GM12878 (cell line): Measurements from ENCODE around the gene DNTTIP2. TPM values are rescaled to one million over a fixed set of nuclear protein-coding genes. Genes with fewer than 3 reads are reported as not detected.

Experiments
- ATAC-seq: fragments of 200-7000 bp; cut with Tn5 transposase; 3 replicates; pipeline ENCODE4 v1.9.1; 2020; ENCODE audit warnings: mild to moderate bottlenecking, moderate library complexity
- BruUV-seq: library from RNA; stranded (reverse); fragments of 400-500 nt; replicated peaks from 2 replicates; lab custom pipeline; 2021; lab: Mats Ljungman, UMichigan
- CTCF ChIA-PET: fragments of 300-600 bp; sonication (Branson Sonifier 250); formaldehyde crosslinking; extraction: SDS; loops from one replicate; lab custom pipeline; 2021; ENCODE audit warnings: inconsistent platforms; lab: Yijun Ruan, JAX
- POLR2A ChIA-PET: fragments of 350-600 bp; formaldehyde crosslinking; extraction: SDS; loops from one replicate; lab custom pipeline; 2021; ENCODE audit warnings: inconsistent platforms; lab: Charles Lee
- RAD21 ChIA-PET: fragments of 300-600 bp; sonication (Branson Sonifier 250); formaldehyde crosslinking; loops from one replicate; lab custom pipeline; 2023; ENCODE audit warnings: antibody characterized with exemption; ENCODE audit not compliant: unreplicated experiment; lab: Charles Lee
- SMC1A ChIA-PET: fragments of 300-600 bp; sonication (Branson Sonifier 250); formaldehyde crosslinking; loops from one replicate; lab custom pipeline; 2023; ENCODE audit not compliant: unreplicated experiment, uncharacterized antibody; lab: Charles Lee
- DNase-seq: peaks from one replicate; pipeline ENCODE4 v3.0.0-alpha.2; 2011; ENCODE audit warnings: low read depth, low spot score
- FAIRE-seq: peaks from 3 replicates; lab custom pipeline; 2011; peaks lifted over from hg19 to GRCh38; lab: Jason Lieb, UNC
- H2AFZ ChIP-seq: 2 replicates; pipeline ENCODE4 v1.6.0; 2011; ENCODE audit warnings: low read depth, low read length, control low read depth; ENCODE audit not compliant: control insufficient read depth
- H3K27ac ChIP-seq: 2 replicates; pipeline ENCODE4 v1.5.1; 2011; ENCODE audit warnings: control low read depth; ENCODE audit not compliant: control insufficient read depth, insufficient read depth
- H3K27me3 ChIP-seq, 2 experiments: replicated peaks in 1 of 2; 2 replicates each; pipeline versions ENCODE4 v1.6.0 to v1.6.1; 2011; ENCODE audit warnings: low read length in 1 of 2; ENCODE audit not compliant: control insufficient read depth in 2 of 2, insufficient read depth in 2 of 2
- H3K36me3 ChIP-seq, 2 experiments: 2 replicates each; pipeline ENCODE4 v1.5.1; 2011; ENCODE audit warnings: low read length in 1 of 2; ENCODE audit not compliant: control insufficient read depth in 2 of 2, insufficient read depth in 2 of 2
- H3K4me1 ChIP-seq: 2 replicates; pipeline ENCODE4 v1.6.1; 2011; ENCODE audit warnings: mild to moderate bottlenecking, low read length, moderate library complexity, mixed read lengths; ENCODE audit not compliant: control insufficient read depth, insufficient read depth
- H3K4me2 ChIP-seq: 2 replicates; pipeline ENCODE4 v1.6.0; 2011; ENCODE audit warnings: control low read depth; ENCODE audit not compliant: control insufficient read depth, insufficient read depth
- H3K4me3 ChIP-seq: fragments of 200-600 bp; sonication (generic); 2 replicates; pipeline ENCODE4 v1.5.1; 2016
- H3K79me2 ChIP-seq: 2 replicates; pipeline ENCODE4 v1.6.0; 2011; ENCODE audit warnings: low read length; ENCODE audit not compliant: control insufficient read depth, insufficient read depth
- H3K9ac ChIP-seq: 2 replicates; pipeline ENCODE4 v1.8.0; 2011; ENCODE audit warnings: low read length, control low read depth, mixed read lengths; ENCODE audit not compliant: control insufficient read depth, insufficient read depth
- H3K9me3 ChIP-seq: replicated peaks from 3 replicates; pipeline ENCODE4 v1.5.1; 2011; ENCODE audit warnings: mild to moderate bottlenecking, low read length; ENCODE audit not compliant: control insufficient read depth, insufficient read depth
- H4K20me1 ChIP-seq: 2 replicates; pipeline ENCODE4 v1.6.0; 2011; ENCODE audit not compliant: control insufficient read depth, insufficient read depth
- IKZF2 ChIP-seq, 2 experiments: fragments of 450-650 bp; IDR thresholded peaks; 2 replicates each; pipeline ENCODE4 v1.6.1; 2017; ENCODE audit warnings: mild to moderate bottlenecking in 2 of 2, moderate library complexity in 2 of 2
- LARP7 ChIP-seq: fragments of 450-650 bp; IDR thresholded peaks from 2 replicates; pipeline ENCODE4 v1.6.1; 2017; ENCODE audit warnings: mild to moderate bottlenecking
- NFYA ChIP-seq: IDR thresholded peaks from 2 replicates; pipeline ENCODE4 v1.6.1; 2011; ENCODE audit warnings: low read depth, mild to moderate bottlenecking, low read length, improper control_type of control experiment, borderline replicate concordance
- POLR2AphosphoS5 ChIP-seq: IDR thresholded peaks from 2 replicates; pipeline ENCODE4 v1.6.1; 2011; ENCODE audit warnings: mild to moderate bottlenecking, low read length, inconsistent platforms
- RAD21 ChIP-seq: IDR thresholded peaks from 2 replicates; pipeline ENCODE4 v1.6.1; 2011; ENCODE audit warnings: mild to moderate bottlenecking, low read depth, low read length, moderate library complexity; ENCODE audit not compliant: insufficient read depth
- STAT3 ChIP-seq: IDR thresholded peaks from 2 replicates; pipeline ENCODE4 v1.6.1; 2011; ENCODE audit warnings: low read depth, low read length, improper control_type of control experiment
- WGBS: methylation state at CpG from one replicate; pipeline ENCODE4 v1.1.6; 2016; ENCODE audit warnings: low lambda C conversion rate; ENCODE audit not compliant: insufficient replicate concordance, insufficient coverage; ENCODE audit errors: missing lambda C conversion rate; 5-methylcytosine and 5-hydroxymethylcytosine counted together
- in situ Hi-C: fragments of 300-500 bp; cut with MboI; formaldehyde crosslinking; loops from 9 replicates; pipeline ENCODE4 v1.14.3; 2018; ENCODE audit warnings: mixed read lengths
- intact Hi-C: fragments of 100-400 bp; cut with micrococcal nuclease; formaldehyde crosslinking; loops from one replicate; pipeline ENCODE4 v1.14.2; 2022; ENCODE audit not compliant: unreplicated experiment
- polyA plus RNA-seq, 11 experiments: library from polyadenylated mRNA; depleted of rRNA in 4 of 11; unstranded in 6 of 11; stranded (reverse) in 5 of 11; fragments of >200 nt; fragmentation: Nextera tagmentation in 4 of 11; fragmentation: Illumina TruSeq in 1 of 11; extraction: Ambion mirVana in 4 of 11; extraction: Trizol in 1 of 11; gene quantifications; 1 replicate in 1 of 11; 2 replicates in 10 of 11; pipeline versions ENCODE4 v1.2.1 to v1.2.3, GENCODE V29; 2011 to 2016; ENCODE audit warnings: inconsistent platforms in 2 of 11, missing spikeins in 2 of 11, low read depth in 1 of 11
- total RNA-seq, 4 experiments: library from RNA; depleted of rRNA in 3 of 4; stranded (reverse); fragments of >200 nt in 3 of 4; fragmentation: Illumina TruSeq in 1 of 4; extraction: Trizol in 1 of 4; gene quantifications; 2 replicates each; pipeline versions ENCODE4 v1.2.1 to v1.2.3, GENCODE V29; 2013 to 2021
- TF ChIP-seq, protein P1 (sequence below), 3 experiments: IDR thresholded peaks in 2 of 3; conservative IDR thresholded peaks in 1 of 3; 2 replicates each; pipeline ENCODE4 v1.5.1; 2011; ENCODE audit warnings: low read depth in 3 of 3, low read length in 3 of 3, mild to moderate bottlenecking in 3 of 3, control low read depth in 2 of 3, moderate library complexity in 2 of 3, inconsistent platforms in 1 of 3, mixed read lengths in 1 of 3; ENCODE audit not compliant: control insufficient read depth in 2 of 3, insufficient read depth in 1 of 3; ENCODE audit errors: extremely low read depth in 1 of 3
- TF ChIP-seq, protein P2 (sequence below): fragments of 450-650 bp; IDR thresholded peaks from 2 replicates; pipeline ENCODE4 v1.6.1; 2017; ENCODE audit warnings: low read depth, mild to moderate bottlenecking, moderate library complexity

DNTTIP2 gene
- total and polyA plus RNA-seq, 10 of the 15 experiments (the other 5 are each of a cell fraction or from before 2014, with no cell fraction given) = 34.3 to 99.2 (median 74.9) TPM

DNA sequence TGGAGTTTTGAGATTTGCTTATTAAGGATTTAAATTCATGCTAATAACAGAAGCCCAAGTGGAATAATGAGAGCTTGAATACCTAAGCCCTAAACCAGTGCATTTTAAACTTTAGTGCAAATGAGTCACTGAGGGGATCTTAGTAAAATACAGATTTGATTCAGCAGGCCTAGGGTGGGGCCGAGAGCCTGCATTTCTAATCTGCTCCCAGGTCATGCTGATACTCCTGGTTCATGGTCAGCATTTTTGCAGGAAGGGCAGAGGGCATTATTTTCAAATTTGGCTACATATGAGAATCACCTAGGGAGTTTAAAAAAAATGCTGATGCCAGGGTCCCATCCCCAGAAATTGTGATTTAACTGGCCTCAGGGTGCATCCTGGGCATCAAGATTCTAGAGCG, 39.3 kb downstream of the DNTTIP2 start:
- Histone ChIP-seq H3K36me3 (no peaks in the 10 kb centered on the region), H2AFZ (no peak overlapping the region), H3K79me2 (no peaks in the 10 kb centered on the region), H3K4me2 (no peak overlapping the region), H3K9ac (no peak overlapping the region), H3K9me3 (no peaks in the 10 kb centered on the region), H3K4me1 (no peaks in the 10 kb centered on the region), H3K27ac (no peak overlapping the region), H3K4me3 (no peak overlapping the region), H4K20me1 (no peaks in the 10 kb centered on the region), H3K27me3 (no peaks in the 10 kb centered on the region)
- 69% methylated on average over 2 of the region's 2 CpGs for WGBS
- DNase-seq = no peak
- RAD21 ChIA-PET = interaction anchor here (0.7 to 1.1 kb wide), 3 partner anchors 25 to 424 kb away, joined by 3 to 4 read pairs (median 3); no protein-coding TSS in a partner anchor
- in situ Hi-C loops = loop anchor here (5.0 to 25.0 kb wide), 3 partner anchors 212 to 535 kb away; partner anchors contain the start of gene FNBP1L
- intact Hi-C loops = no loop called here
- ATAC-seq = no peak
- CTCF ChIA-PET = interaction anchor here (2.7 to 10.6 kb wide), 2 partner anchors 25 to 211 kb away, joined by 24 to 156 read pairs; no protein-coding TSS in a partner anchor
- POLR2A ChIA-PET = no interaction called here
- no peak for FAIRE-seq
- no TSS peak for BruUV-seq
- TF ChIP-seq, protein P1, sequence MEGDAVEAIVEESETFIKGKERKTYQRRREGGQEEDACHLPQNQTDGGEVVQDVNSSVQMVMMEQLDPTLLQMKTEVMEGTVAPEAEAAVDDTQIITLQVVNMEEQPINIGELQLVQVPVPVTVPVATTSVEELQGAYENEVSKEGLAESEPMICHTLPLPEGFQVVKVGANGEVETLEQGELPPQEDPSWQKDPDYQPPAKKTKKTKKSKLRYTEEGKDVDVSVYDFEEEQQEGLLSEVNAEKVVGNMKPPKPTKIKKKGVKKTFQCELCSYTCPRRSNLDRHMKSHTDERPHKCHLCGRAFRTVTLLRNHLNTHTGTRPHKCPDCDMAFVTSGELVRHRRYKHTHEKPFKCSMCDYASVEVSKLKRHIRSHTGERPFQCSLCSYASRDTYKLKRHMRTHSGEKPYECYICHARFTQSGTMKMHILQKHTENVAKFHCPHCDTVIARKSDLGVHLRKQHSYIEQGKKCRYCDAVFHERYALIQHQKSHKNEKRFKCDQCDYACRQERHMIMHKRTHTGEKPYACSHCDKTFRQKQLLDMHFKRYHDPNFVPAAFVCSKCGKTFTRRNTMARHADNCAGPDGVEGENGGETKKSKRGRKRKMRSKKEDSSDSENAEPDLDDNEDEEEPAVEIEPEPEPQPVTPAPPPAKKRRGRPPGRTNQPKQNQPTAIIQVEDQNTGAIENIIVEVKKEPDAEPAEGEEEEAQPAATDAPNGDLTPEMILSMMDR (IDR thresholded peaks at IDR 0.05 in 2 of 3, conservative IDR thresholded peaks at IDR 0.05 in 1 of 3; ENCODE audit: control insufficient read depth in 2 of 3, extremely low read depth in 1 of 3, insufficient read depth in 1 of 3, low read depth in 3 of 3, low read length in 3 of 3) = no peak
- TF ChIP-seq POLR2AphosphoS5 (no peak), IKZF2 (IDR thresholded peaks at IDR 0.05) (no peak), LARP7 (no peak), NFYA (no peak), STAT3 (no peak), RAD21 (no peak)
- TF ChIP-seq, protein P2, sequence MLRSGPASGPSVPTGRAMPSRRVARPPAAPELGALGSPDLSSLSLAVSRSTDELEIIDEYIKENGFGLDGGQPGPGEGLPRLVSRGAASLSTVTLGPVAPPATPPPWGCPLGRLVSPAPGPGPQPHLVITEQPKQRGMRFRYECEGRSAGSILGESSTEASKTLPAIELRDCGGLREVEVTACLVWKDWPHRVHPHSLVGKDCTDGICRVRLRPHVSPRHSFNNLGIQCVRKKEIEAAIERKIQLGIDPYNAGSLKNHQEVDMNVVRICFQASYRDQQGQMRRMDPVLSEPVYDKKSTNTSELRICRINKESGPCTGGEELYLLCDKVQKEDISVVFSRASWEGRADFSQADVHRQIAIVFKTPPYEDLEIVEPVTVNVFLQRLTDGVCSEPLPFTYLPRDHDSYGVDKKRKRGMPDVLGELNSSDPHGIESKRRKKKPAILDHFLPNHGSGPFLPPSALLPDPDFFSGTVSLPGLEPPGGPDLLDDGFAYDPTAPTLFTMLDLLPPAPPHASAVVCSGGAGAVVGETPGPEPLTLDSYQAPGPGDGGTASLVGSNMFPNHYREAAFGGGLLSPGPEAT = no peak
- SMC1A ChIA-PET = interaction anchor here (0.9 to 2.2 kb wide), 3 partner anchors 12 to 210 kb away, joined by 3 to 9 read pairs (median 4); no protein-coding TSS in a partner anchor
